CD4-positive, alpha-beta memory T cell (primary cell): ENCODE results near the gene BET1. TPM values are rescaled to one million over a fixed set of nuclear protein-coding genes. Genes with fewer than 3 reads are reported as not detected.

Experiments used
- CTCF ChIA-PET: fragments of 350-600 bp; sonication (Branson Sonifier 250); formaldehyde crosslinking; loops from one replicate; lab custom pipeline; 2021; ENCODE audit warnings: inconsistent platforms; ENCODE audit not compliant: partially characterized antibody; lab: Charles Lee
- POLR2A ChIA-PET: fragments of 350-600 bp; sonication (Branson Sonifier 250); formaldehyde crosslinking; loops from one replicate; lab custom pipeline; 2021; ENCODE audit not compliant: partially characterized antibody; lab: Charles Lee
- DNase-seq, 5 donors: peaks; one replicate each; pipeline versions ENCODE4 v3.0.0 to v3.0.0-alpha.2; 2020 to 2022; ENCODE audit warnings: mixed read lengths in 1 of 5
- H3K27ac ChIP-seq: one replicate; pipeline ENCODE4 v1.7.0; 2013; ENCODE audit warnings: low read depth, low read length
- H3K27me3 ChIP-seq: 2 replicates; pipeline ENCODE4 v1.7.0; 2013; ENCODE audit warnings: mild to moderate bottlenecking, low read length, moderate library complexity; ENCODE audit not compliant: insufficient read depth
- H3K36me3 ChIP-seq: 2 replicates; pipeline ENCODE4 v1.7.0; 2013; ENCODE audit warnings: mild to moderate bottlenecking, low read length, moderate library complexity; ENCODE audit not compliant: insufficient read depth
- H3K4me1 ChIP-seq: 2 replicates; pipeline ENCODE4 v1.7.0; 2013; ENCODE audit warnings: mild to moderate bottlenecking, low read length, moderate library complexity; ENCODE audit not compliant: insufficient read depth
- H3K4me3 ChIP-seq, 2 donors: one replicate each; pipeline ENCODE4 v1.7.0; 2013; ENCODE audit warnings: low read length in 2 of 2, mild to moderate bottlenecking in 1 of 2
- H3K9me3 ChIP-seq, 2 donors: one replicate each; pipeline ENCODE4 v1.7.0; 2013; ENCODE audit warnings: low read length in 2 of 2, control low read depth in 1 of 2; ENCODE audit not compliant: control insufficient read depth in 1 of 2
- H3K27ac Mint-ChIP-seq, 7 donors: one replicate each; pipeline ENCODE4 v1.8.0; 2020 to 2021; ENCODE audit warnings: mixed read lengths in 7 of 7, mild to moderate bottlenecking in 6 of 7, inconsistent platforms in 3 of 7, moderate library complexity in 3 of 7
- H3K27me3 Mint-ChIP-seq, 2 donors: one replicate each; pipeline ENCODE4 v1.8.0; 2020 to 2021; ENCODE audit warnings: mixed read lengths in 2 of 2
- H3K36me3 Mint-ChIP-seq, 2 donors: one replicate each; pipeline ENCODE4 v1.8.0; 2020 to 2021; ENCODE audit warnings: mixed read lengths in 2 of 2, inconsistent platforms in 1 of 2, mild to moderate bottlenecking in 1 of 2
- H3K4me1 Mint-ChIP-seq, 4 donors: one replicate each; pipeline ENCODE4 v1.8.0; 2020 to 2021; ENCODE audit warnings: mixed read lengths in 4 of 4, mild to moderate bottlenecking in 1 of 4
- H3K4me3 Mint-ChIP-seq, 8 donors: one replicate each; pipeline ENCODE4 v1.8.0; 2020 to 2021; ENCODE audit warnings: mixed read lengths in 8 of 8, mild to moderate bottlenecking in 7 of 8, moderate library complexity in 6 of 8, inconsistent platforms in 3 of 8
- H3K9me3 Mint-ChIP-seq, 8 donors: one replicate each; pipeline ENCODE4 v1.8.0; 2020 to 2021; ENCODE audit warnings: mixed read lengths in 8 of 8, mild to moderate bottlenecking in 5 of 8, inconsistent platforms in 3 of 8, moderate library complexity in 1 of 8
- intact Hi-C: fragments of 100-400 bp; cut with micrococcal nuclease; formaldehyde crosslinking; loops from one replicate; pipeline ENCODE4 v1.15.1; 2023
- polyA plus RNA-seq, 2 donors: library from polyadenylated mRNA; unstranded; fragments of 300-500 nt; fragmentation: Illumina TruSeq; gene quantifications; one replicate each; pipeline ENCODE4 v1.2.3, GENCODE V29; 2021
- total RNA-seq, 2 experiments: library from RNA; stranded (reverse); gene quantifications; one replicate each; pipeline ENCODE4 v1.2.3, GENCODE V29; 2021

The BET1 gene
- total and polyA plus RNA-seq, 4 experiments from 2014 or later = 14.6 to 45.7 (median 31.7) TPM

DNA sequence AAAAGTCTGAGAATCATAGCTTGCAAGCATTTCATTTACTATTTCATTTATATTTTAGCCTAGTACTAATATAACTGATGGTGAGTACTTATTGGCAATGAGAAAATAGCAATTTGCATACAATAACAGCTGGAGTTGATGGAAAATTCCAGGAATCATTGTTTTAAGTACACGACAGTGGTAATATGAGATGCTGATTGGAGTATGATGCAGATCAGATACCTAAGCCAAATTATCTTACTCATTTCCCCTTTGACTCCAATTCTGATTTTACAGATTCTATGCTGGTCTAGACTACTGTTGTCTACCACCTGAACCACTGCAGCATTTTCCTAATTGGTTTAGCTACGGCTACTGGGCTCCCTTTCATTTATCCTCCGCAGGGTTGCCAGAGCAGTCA lies 45.9 kb downstream of the BET1 start:
- H3K4me1 ChIP-seq = no peaks in the 10 kb centered on the region
- H3K4me3 Mint-ChIP-seq = no peak overlapping the region
- H3K9me3 Mint-ChIP-seq = no peaks in the 10 kb centered on the region
- intact Hi-C loops = no loop called here
- H3K27ac ChIP-seq = no peak overlapping the region
- ChIA-PET CTCF (no interaction called here), POLR2A (no interaction called here)
- H3K27ac Mint-ChIP-seq = no peak overlapping the region
- DNase-seq = no peak
- H3K36me3 Mint-ChIP-seq = no peaks in the 10 kb centered on the region
- no peaks in the 10 kb centered on the region for H3K4me1 Mint-ChIP-seq
- no peaks in the 10 kb centered on the region for H3K36me3 ChIP-seq
- no peak overlapping the region for H3K4me3 ChIP-seq
- peaks cover 0 to 3% of the 10 kb centered on the region in 2 donors for H3K27me3 Mint-ChIP-seq
- no peaks in the 10 kb centered on the region for H3K27me3 ChIP-seq
- H3K9me3 ChIP-seq = no peaks in the 10 kb centered on the region

DNA sequence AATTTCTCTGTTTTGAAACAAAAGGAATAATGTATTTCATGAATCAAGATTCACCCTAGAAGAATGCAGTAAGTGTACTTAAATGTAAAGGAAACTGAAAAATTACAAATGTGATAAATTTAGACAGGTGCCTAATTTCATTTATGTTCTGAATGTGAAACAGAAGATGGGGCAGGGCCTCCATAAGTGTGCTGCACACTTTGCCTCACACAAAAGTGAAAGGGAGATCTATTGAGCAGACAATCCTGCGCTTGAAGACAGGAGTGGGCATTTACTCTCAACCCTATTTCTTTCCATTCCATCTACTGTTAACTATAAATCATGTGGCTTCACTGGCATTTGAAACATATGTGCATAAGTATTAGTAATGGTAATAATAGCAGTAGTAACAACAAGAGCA lies 46.4 kb downstream of the BET1 start:
- Histone ChIP-seq H3K27me3 (no peaks in the 10 kb centered on the region), H3K27ac (no peak overlapping the region), H3K4me3 (no peak overlapping the region), H3K36me3 (no peaks in the 10 kb centered on the region), H3K9me3 (no peaks in the 10 kb centered on the region), H3K4me1 (no peaks in the 10 kb centered on the region)
- Mint-ChIP-seq H3K27ac (no peak overlapping the region), H3K4me1 (no peaks in the 10 kb centered on the region), H3K36me3 (no peaks in the 10 kb centered on the region), H3K27me3 (peaks cover 0 to 3% of the 10 kb centered on the region in 2 donors), H3K4me3 (no peak overlapping the region), H3K9me3 (no peaks in the 10 kb centered on the region)
- no peak for DNase-seq
- POLR2A ChIA-PET = no interaction called here
- CTCF ChIA-PET = no interaction called here
- intact Hi-C loops = no loop called here

- no peaks in the 10 kb centered on the region for H3K9me3 ChIP-seq
- CTCF ChIA-PET = no interaction called here
- Mint-ChIP-seq H3K4me1 (no peaks in the 10 kb centered on the region), H3K9me3 (no peaks in the 10 kb centered on the region), H3K4me3 (no peak overlapping the region), H3K27me3 (peaks cover 0 to 3% of the 10 kb centered on the region in 2 donors), H3K36me3 (no peaks in the 10 kb centered on the region), H3K27ac (peak overlapping the region in 1 of 7 donors; percentile 23)
- no peaks in the 10 kb centered on the region for H3K36me3 ChIP-seq
- no peaks in the 10 kb centered on the region for H3K27me3 ChIP-seq
- intact Hi-C loops = no loop called here
- no peak for DNase-seq
- POLR2A ChIA-PET = no interaction called here
- no peaks in the 10 kb centered on the region for H3K4me1 ChIP-seq
- no peak overlapping the region for H3K4me3 ChIP-seq
- H3K27ac ChIP-seq = no peak overlapping the region
These were observed 48.9 kb downstream of the BET1 start for GRCh38 chr7:93955304-93955703.

DNA sequence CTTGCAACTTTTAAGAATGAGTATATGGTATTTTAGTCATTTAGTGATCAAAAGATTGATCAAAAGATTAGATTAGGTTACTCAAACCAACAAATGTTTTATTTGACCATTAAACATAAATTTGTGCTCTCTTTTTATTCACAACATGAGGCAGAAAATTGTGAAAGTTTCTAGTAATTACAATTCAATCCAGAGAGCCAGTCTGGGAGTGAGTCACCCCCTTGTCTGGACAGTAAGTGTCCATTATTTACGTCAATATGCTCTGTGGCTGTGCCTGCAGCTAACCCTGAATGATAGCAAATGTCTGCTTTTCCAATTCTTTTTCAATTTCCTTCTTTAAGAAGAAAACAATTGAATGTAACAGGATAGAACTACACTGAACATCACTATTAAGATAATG lies 54.7 kb downstream of the BET1 start:
- no peaks in the 10 kb centered on the region for H3K9me3 Mint-ChIP-seq
- intact Hi-C loops = no loop called here

GRCh38 chr7:93948873-93949272 lies 55.3 kb downstream of the BET1 start:
- H3K9me3 Mint-ChIP-seq = no peaks in the 10 kb centered on the region
- POLR2A ChIA-PET = no interaction called here

More for the DNA sequence above, 54.7 kb downstream of the BET1 start:
- POLR2A ChIA-PET = no interaction called here
- H3K36me3 Mint-ChIP-seq = no peaks in the 10 kb centered on the region
- Histone ChIP-seq H3K36me3 (no peaks in the 10 kb centered on the region), H3K9me3 (no peaks in the 10 kb centered on the region), H3K4me1 (no peaks in the 10 kb centered on the region), H3K27me3 (no peaks in the 10 kb centered on the region), H3K27ac (no peak overlapping the region), H3K4me3 (no peak overlapping the region)
- H3K4me1 Mint-ChIP-seq = no peaks in the 10 kb centered on the region
- no peak for DNase-seq
- CTCF ChIA-PET = no interaction called here
- no peak overlapping the region for H3K27ac Mint-ChIP-seq
- H3K27me3 Mint-ChIP-seq = peaks cover 1% of the 10 kb centered on the region in 2 donors
- no peak overlapping the region for H3K4me3 Mint-ChIP-seq

GRCh38 chr7:93948106-93948505 lies 56.0 kb downstream of the BET1 start:
- intact Hi-C loops = no loop called here
- no peak overlapping the region for H3K4me3 Mint-ChIP-seq
- Histone ChIP-seq H3K9me3 (no peaks in the 10 kb centered on the region), H3K36me3 (no peaks in the 10 kb centered on the region), H3K4me1 (no peaks in the 10 kb centered on the region), H3K4me3 (no peak overlapping the region), H3K27me3 (no peaks in the 10 kb centered on the region), H3K27ac (no peak overlapping the region)
- H3K4me1 Mint-ChIP-seq = no peaks in the 10 kb centered on the region
- no peaks in the 10 kb centered on the region for H3K9me3 Mint-ChIP-seq
- ChIA-PET CTCF (no interaction called here), POLR2A (no interaction called here)
- no peak overlapping the region for H3K27ac Mint-ChIP-seq
- peaks cover 1% of the 10 kb centered on the region in 2 donors for H3K27me3 Mint-ChIP-seq
- DNase-seq = no peak
- no peaks in the 10 kb centered on the region for H3K36me3 Mint-ChIP-seq

More at GRCh38 chr7:93948873-93949272, 55.3 kb downstream of the BET1 start:
- Mint-ChIP-seq H3K27ac (no peak overlapping the region), H3K4me3 (no peak overlapping the region), H3K27me3 (peaks cover 1% of the 10 kb centered on the region in 2 donors), H3K4me1 (no peaks in the 10 kb centered on the region), H3K36me3 (no peaks in the 10 kb centered on the region)
- no peak overlapping the region for H3K27ac ChIP-seq
- H3K4me3 ChIP-seq = no peak overlapping the region
- intact Hi-C loops = no loop called here
- H3K36me3 ChIP-seq = no peaks in the 10 kb centered on the region
- CTCF ChIA-PET = no interaction called here
- H3K9me3 ChIP-seq = no peaks in the 10 kb centered on the region
- no peak for DNase-seq
- H3K27me3 ChIP-seq = no peaks in the 10 kb centered on the region
- H3K4me1 ChIP-seq = no peaks in the 10 kb centered on the region

- H3K4me1 Mint-ChIP-seq = no peaks in the 10 kb centered on the region
- no peak overlapping the region for H3K27ac ChIP-seq
- H3K4me1 ChIP-seq = no peaks in the 10 kb centered on the region
- no peak overlapping the region for H3K27ac Mint-ChIP-seq
- DNase-seq = no peak
- intact Hi-C loops = no loop called here
- no peaks in the 10 kb centered on the region for H3K36me3 Mint-ChIP-seq
- ChIA-PET CTCF (no interaction called here), POLR2A (no interaction called here)
- no peaks in the 10 kb centered on the region for H3K9me3 Mint-ChIP-seq
- no peak overlapping the region for H3K4me3 ChIP-seq
- no peaks in the 10 kb centered on the region for H3K36me3 ChIP-seq
- H3K4me3 Mint-ChIP-seq = no peak overlapping the region
- H3K27me3 ChIP-seq = no peaks in the 10 kb centered on the region
- no peaks in the 10 kb centered on the region for H3K9me3 ChIP-seq
- peaks cover 1 to 2% of the 10 kb centered on the region in 2 donors for H3K27me3 Mint-ChIP-seq
These were observed 58.2 kb downstream of the BET1 start for GRCh38 chr7:93945756-93946535.
